Daoy (cell line): ENCODE measurements around the gene NDUFS8. TPM values are rescaled to one million over a fixed set of nuclear protein-coding genes. Genes with fewer than 3 reads are reported as not detected.

ENCODE experiments used
- DNase-seq: peaks from one replicate; pipeline ENCODE4 v3.0.0-alpha.2; 2015; ENCODE audit warnings: low read depth
- total RNA-seq: library from RNA; depleted of rRNA; stranded (reverse); fragments of >200 nt; shearing (Covaris generic); gene quantifications from 2 replicates; pipeline ENCODE4 v1.2.3, GENCODE V29; 2014

The NDUFS8 gene
- total RNA-seq, 1 experiment from 2014 or later, result 202 TPM

DNA sequence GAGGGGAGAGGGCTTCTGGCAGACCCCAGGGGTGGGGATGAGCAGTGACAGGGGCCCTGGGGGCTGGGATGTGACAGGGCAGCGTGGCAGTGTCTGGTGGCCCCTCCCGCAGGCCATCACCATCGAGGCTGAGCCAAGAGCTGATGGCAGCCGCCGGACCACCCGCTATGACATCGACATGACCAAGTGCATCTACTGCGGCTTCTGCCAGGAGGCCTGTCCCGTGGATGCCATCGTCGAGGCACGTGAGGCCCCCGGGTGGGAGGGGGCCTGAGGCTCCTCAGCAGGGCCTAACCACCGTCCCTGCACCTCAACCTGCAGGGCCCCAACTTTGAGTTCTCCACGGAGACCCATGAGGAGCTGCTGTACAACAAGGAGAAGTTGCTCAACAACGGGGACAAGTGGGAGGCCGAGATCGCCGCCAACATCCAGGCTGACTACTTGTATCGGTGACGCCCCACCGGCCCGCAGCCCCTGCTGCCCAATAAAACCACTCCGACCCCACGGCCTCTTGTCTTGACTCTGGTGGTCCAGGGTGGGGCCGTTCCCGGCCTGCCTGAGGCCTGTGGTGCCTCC, 5.7 kb downstream of the NDUFS8 start:
- DNase-seq, result no peak

- no peak for DNase-seq
These were observed 6.3 kb downstream of the NDUFS8 start for GRCh38 chr11:68036717-68037239.

- DNase-seq, result no peak
These were observed 7.1 kb downstream of the NDUFS8 start for GRCh38 chr11:68037411-68038225.

DNA sequence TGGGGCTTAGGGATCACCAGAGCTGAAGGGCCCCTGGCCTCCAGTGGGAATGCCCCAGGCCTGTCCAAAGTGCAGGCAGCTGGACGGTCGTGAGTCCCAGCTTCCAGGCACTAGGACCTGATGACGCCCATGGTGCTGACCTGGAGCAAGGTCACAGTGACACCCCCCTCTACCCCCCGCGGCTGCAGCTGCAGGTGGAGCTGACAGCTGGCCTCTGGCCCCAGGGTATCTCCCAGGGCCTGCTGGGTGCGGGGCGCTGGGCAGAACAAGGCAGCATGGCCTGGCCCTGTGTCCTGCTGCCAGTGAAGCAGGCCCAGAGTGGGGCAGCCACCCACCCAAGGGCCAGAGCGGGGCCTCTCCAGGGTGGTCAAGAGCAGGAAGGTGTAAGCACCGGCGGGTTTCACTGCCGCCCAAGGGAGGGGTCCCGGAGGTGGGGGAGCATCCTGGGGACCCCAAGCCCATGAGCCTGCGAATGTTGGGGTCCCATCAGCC, 7.8 kb downstream of the NDUFS8 start:
- no peak for DNase-seq

DNA sequence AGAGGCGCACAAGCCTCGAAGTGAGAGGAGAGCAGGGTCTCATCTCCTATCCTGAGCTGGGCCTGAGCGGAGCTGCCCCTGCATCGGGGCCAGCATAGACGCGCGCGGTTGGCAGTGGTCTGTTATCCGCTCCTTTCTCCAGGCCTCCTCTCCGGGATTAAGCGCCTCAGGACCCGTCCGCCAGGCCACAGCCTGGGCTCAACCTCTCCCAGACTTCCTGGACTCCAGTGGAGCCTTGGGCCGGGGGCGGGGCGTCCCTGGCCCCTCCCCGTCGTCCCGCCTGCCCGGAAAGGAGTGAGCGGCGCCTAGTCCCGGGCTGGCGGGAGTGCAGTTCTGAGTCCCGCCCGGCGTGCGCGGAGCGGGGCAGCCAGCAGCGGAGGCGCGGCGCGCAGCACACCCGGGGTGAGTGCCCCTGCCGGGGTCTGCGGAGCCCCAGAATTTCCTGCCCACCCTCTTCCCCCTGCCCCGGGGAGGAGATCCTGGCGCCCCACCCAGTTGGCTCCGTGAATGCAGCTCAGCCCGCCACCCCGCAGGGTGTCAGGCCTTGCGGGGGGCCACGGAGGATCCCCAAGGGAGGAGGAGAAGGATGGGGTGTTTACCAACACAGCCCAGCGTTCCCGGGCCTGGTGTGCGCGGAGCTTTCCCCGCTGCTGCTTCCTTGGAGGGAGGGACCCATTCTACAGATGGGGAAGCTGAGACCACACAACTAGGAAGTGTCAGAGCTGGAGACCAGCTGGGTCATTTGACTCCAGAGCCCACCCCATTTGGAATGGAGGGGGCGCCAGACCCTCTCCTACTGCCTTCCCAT, 8.4 kb downstream of the NDUFS8 start, which contains the start of gene TCIRG1:
Gene TCIRG1, plus strand, starts transcription at position 308 of the 808 bp plus-strand sequence. CDS start 2,247 bp downstream, outside the sequence.
- DNase-seq, result peak; percentile 86

GRCh38 chr11:68039526-68040086, 9.1 kb downstream of the NDUFS8 start:
- DNase-seq, result no peak

- peak; percentile 78 for DNase-seq
These were observed 9.8 kb downstream of the NDUFS8 start for GRCh38 chr11:68040101-68040956.

DNA sequence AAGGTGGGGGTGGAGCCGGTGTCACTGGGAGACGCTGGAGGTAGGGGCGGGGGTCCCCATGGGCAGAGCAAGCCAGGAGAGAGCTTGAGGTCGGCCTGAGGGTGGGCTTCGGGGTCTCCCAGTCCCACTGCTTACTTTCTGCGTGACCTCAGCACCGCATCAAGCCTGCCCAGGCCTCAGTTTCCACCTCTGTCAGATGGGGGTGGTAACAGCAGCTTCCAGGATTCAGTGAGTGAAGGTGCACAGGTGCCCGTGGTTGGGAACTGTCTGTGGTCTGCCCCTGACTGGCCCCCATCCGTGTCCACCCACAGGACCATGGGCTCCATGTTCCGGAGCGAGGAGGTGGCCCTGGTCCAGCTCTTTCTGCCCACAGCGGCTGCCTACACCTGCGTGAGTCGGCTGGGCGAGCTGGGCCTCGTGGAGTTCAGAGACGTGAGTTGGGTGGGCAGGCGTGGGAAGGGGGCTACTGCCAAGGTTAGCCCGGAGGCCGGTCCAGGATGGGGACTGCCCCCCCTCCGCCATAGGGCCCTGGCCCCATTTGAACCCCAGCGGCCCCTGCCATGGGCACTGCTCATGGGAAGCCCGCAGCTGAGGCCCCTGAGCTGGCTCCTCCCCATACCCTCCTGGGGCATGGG, 10.6 kb downstream of the NDUFS8 start:
- no peak for DNase-seq

GRCh38 chr11:68041617-68042218, 11.2 kb downstream of the NDUFS8 start:
- DNase-seq, result no peak

- no peak for DNase-seq
These were observed 11.9 kb downstream of the NDUFS8 start for GRCh38 chr11:68042219-68043028.

DNA sequence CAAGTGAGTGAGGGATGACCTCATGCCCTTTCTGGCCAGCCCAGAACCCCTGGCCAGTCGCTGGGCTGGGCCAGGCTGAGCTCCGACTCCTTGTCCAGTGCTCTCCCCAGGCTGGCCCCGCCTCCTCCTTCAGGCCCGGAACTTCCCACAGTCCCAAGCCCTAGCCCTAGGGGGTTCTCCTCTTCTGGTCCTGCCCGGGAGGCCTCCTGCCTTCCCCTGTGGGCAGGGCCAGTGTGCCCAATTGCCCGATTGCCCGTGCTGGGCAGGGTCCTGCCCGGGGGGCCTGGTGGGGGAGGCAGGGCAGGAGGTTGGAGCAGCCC, 12.5 kb downstream of the NDUFS8 start:
- DNase-seq, result no peak

DNA sequence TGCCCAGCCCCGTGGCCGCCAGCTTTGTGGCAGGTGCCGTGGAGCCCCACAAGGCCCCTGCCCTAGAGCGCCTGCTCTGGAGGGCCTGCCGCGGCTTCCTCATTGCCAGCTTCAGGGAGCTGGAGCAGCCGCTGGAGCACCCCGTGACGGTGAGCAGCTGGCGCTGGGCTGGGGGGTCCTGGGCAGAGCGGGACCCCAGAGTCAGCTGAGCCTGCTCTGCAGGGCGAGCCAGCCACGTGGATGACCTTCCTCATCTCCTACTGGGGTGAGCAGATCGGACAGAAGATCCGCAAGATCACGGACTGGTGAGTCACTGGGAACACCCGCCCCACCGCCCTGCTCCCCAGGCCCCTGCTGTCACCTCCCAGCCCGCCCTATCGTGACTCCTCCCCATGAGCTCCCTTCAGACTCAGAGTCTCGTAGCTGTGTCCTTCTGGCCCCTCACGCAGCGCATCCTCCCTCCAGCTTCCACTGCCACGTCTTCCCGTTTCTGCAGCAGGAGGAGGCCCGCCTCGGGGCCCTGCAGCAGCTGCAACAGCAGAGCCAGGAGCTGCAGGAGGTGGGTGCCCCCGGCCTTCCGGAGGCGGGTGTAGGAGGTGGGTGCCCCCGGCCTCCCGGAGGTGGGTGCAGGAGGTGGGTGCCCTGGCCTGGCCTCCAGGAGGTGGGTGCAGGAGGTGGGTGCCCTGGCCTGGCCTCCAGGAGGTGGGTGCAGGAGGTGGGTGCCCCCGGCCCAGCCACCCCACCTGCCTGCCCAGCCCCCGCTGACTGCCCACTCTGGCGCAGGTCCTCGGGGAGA, 13.1 kb downstream of the NDUFS8 start:
- peak; percentile 49 for DNase-seq

DNA sequence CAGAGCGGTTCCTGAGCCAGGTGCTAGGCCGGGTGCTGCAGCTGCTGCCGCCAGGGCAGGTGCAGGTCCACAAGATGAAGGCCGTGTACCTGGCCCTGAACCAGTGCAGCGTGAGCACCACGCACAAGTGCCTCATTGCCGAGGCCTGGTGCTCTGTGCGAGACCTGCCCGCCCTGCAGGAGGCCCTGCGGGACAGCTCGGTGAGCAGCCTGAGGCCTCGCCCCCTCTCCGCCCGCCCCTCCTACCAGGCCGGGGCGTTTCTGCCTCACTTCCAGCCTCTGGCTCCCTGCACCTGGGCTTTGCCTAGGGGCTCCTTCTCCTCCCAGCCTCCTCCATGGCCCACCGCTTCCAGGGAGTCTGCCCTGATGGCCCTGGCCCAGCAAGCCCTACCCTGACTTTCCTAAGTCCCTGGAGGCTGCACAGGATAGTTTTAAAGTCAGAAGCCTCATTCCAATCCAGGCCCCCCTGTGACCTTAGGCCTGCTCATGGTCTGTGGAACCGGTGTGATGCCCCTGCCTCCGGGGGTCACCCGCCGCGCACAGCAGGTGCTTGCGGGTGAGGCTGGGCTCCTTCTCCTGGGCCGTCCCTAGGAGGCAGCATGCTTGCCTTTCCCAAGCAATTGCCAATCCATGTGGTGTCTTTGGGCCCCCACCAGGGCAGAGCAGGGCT, 13.8 kb downstream of the NDUFS8 start:
- DNase-seq, result no peak

GRCh38 chr11:68044898-68045351, 14.4 kb downstream of the NDUFS8 start:
- no peak for DNase-seq

DNA sequence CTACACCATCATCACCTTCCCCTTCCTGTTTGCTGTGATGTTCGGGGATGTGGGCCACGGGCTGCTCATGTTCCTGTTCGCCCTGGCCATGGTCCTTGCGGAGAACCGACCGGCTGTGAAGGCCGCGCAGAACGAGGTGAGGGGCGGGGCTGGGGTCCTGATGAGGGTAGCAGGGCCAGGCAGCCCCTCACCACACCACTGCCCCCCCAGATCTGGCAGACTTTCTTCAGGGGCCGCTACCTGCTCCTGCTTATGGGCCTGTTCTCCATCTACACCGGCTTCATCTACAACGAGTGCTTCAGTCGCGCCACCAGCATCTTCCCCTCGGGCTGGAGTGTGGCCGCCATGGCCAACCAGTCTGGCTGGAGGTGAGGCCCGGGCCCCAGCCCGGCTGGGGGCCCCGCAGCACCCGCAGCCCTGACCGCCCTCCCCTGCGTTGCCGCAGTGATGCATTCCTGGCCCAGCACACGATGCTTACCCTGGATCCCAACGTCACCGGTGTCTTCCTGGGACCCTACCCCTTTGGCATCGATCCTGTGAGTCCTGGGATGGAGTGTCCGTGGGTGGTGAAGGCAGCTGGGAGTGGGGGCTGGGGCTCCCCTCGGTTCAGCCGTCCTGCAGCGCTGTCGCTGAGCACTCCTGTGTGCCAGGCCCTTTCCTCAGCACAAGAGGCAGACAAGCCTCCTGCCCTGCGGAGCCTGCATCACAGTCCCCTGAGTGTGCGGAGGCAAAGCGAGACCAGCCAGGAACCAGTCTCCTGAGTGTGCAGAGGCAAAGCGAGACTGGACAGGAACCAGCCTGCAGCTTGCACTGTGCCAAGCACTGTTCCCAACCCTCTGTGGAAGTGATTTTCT, 17.2 kb downstream of the NDUFS8 start:
- no peak for DNase-seq

DNA sequence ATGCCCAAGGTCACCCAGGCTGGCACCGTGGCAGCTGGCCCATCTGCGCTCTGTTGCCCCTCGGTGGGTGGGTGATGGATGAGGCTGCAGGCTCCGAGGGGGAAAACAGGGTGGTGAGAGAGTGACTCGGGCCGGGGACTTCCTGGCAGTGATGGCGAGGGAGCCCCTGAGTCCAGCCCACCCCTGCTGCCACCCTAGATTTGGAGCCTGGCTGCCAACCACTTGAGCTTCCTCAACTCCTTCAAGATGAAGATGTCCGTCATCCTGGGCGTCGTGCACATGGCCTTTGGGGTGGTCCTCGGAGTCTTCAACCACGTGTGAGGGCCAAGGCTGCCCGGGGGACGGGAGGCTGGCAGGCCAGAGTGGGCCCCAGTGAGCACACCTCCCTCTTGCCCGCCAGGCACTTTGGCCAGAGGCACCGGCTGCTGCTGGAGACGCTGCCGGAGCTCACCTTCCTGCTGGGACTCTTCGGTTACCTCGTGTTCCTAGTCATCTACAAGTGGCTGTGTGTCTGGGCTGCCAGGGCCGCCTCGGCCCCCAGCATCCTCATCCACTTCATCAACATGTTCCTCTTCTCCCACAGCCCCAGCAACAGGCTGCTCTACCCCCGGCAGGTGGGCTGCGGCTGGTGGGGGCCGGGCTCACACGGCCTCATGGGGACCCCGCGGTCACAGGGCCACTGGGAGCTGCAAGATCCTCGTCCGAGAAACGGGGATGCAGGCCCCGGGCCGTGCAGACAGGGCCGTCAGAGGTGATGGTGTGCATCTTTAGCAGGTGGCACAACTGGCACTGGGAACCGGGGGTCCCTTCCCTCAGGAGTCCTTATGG, 18.4 kb downstream of the NDUFS8 start:
- no peak for DNase-seq
